ENCODE data around the gene ZMYND8. TPM values are rescaled to one million over a fixed set of nuclear protein-coding genes. Genes with fewer than 3 reads are reported as not detected.
"Not testable (repeated sequence)": the region's sequence is repeated elsewhere in the genome, so short reads cannot be mapped to it uniquely, and the experiment has no call there.

Gene ZMYND8
- total RNA-seq, 2 donors from 2014 or later = 22.6 to 27.5 TPM

- intact Hi-C loops (cut with DNase I) = no loop called here
- ATAC-seq = no peak
- no peak for DNase-seq
These were observed 168.0 kb downstream of the ZMYND8 start for GRCh38 chr20:47188540-47188939.

DNA sequence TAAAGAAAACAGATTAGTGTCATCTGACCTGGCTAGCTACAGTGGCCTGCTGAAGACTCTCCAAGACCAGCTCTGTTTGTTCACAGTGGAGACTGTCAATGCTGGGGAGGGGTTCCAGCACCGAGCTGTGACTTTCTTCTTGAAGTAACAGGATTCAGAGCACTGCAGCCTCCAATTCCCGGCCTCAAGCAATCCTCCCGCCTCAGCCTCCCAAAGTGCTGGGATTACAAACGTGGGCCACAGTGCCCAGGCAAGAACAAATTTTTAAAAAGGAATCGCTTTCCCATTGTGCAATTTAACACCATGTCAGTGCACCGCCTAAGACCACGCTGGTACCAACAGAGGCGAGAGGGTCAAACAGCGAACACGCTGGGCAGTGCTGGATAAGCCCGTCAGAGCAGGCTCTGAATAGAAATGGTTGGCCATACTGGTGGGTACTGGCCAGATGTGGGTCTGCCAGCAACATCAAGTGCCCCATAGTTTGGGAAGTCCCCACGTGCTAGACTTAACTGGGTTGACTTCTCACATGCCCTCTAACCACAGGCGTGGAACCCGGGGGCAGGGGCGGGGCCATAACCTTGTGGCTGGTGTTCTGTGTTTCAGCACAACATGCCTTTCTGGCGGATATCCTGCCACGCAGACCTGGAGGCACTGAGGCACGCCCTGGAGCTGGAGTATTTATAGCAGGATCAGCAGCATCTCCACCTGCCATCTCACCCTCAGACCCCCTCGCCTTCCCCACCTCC lies 168.9 kb downstream of the ZMYND8 start:
- intact Hi-C loops (cut with DNase I) = no loop called here
- ATAC-seq (no peak), DNase-seq (no peak)

- ATAC-seq = no peak
- intact Hi-C loops (cut with DNase I) = no loop called here
- no peak for DNase-seq
These were observed 173.1 kb downstream of the ZMYND8 start for GRCh38 chr20:47183367-47183766.

DNA sequence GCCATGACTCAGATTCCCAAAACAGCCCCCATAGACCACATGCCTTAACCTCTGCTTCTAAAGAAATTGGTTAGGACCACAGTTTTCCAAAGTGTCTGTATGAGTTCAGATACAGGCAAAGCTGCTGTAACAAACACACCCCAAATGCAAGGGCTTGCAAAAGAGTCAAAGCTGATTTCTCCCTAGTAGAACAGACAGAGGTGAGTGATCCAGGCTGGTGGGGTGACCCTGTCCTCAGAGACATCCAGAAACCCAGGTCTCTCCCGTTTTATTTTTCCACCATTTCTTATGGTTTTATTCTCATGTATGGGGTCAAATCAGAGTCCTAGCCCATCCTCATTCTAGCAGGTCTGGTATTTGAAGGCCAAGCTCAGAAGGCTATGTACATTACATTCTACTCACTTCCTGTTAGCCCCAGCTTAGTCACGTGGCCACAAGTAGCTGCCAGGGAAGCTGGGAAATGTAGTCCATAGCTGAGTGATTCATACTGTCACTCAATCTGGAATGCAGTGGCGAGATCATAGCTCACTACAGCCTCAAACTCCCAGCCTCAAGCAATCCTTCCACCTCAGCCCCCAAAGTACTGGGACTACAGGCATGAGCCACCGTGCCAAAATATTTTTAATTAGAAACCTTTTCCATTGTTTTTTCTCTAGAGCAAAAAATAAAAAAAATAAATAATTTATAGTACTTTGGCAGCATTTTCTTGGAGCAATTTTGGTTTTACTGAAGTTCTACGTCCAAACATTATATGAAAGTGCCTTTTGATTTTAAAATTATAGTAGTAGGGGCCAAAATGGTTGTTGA lies 175.2 kb downstream of the ZMYND8 start:
- DNase-seq (no peak), ATAC-seq (peak; percentile 34 to 76)
- intact Hi-C loops (cut with DNase I) = no loop called here

- intact Hi-C loops (cut with DNase I) = no loop called here
- no peak for DNase-seq
- no peak for ATAC-seq
These were observed 177.2 kb downstream of the ZMYND8 start for GRCh38 chr20:47179267-47179666.

- DNase-seq (no peak), ATAC-seq (no peak)
- intact Hi-C loops (cut with DNase I) = no loop called here
These were observed 177.6 kb downstream of the ZMYND8 start for GRCh38 chr20:47178851-47179250.

- ATAC-seq (no peak), DNase-seq (no peak)
- intact Hi-C loops (cut with DNase I) = no loop called here
These were observed 178.2 kb downstream of the ZMYND8 start for GRCh38 chr20:47178277-47178676.

DNA sequence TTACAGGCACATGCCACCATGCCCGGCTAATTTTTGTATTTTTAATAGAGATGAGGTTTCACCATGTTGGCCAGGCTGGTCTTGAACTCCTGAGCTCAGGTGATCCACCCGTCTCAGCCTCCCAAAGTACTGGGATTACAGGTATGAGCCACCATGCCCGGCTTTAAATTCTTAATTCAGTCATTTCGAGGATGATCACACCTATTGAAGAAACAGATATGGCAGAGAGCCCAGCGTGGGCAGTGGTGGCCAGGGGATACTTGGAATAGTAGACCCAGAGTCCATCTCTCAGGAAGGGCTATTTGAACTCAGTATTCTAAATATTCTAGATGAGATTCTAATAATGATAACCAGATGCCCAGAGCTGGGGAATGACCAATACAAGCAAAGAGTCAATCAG lies 180.3 kb downstream of the ZMYND8 start:
- intact Hi-C loops (cut with DNase I); DNase-seq; ATAC-seq: not testable (repeated sequence)

DNA sequence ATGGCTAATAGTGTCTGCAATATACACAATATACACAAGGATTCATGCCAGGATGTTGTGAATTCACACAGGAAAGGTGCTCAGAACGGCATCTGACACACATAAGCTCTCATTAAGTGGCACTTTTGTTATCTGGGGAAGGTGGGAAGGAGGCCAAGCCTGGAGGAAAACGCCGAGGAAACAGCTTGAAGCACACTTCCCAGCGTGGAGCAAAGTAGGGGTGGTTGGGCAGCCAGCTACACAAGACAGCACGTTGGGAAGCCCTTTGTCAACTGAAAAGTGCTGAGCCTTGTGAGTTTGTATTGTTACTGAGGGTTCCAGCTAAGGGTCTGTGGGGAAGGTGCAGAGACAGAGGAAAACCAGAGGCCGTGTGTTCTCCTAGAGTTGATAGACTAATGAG lies 181.0 kb downstream of the ZMYND8 start:
- ATAC-seq = peak; percentile 57 to 59
- intact Hi-C loops (cut with DNase I) = no loop called here
- DNase-seq = no peak

- ATAC-seq = no peak
These were observed 181.8 kb downstream of the ZMYND8 start for GRCh38 chr20:47174456-47175243.

DNA sequence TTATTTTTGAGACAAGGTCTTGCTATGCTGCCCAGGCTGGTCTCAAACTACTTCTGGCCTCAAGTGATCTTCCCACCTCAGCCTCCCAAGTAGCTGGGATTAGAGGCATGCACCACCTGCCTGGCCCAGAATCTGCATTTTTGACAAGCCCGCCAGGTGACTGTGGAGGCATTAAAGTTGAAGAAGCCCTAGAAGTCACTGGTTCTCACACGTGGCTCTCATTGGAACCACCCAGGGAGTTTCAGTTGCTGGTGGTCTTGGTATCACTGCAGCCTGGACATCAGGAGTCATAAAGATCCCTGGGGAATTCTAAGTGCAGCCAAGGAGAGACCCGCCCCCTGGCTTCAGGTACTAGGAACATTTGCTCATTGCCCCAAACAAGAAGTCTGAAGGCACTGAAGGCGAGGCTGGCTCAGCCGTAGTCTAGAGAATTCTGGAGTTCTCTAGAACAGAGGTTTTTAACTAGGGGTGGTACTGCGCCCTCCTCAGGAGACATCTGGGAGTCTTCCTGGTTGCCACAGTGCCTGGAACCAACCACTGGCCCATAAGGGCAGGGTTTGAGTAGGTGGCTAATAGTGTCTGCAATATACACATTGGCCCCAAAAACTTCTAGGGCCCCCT lies 182.8 kb downstream of the ZMYND8 start:
- intact Hi-C loops (cut with DNase I) = no loop called here
- ATAC-seq = no peak
- DNase-seq = no peak

More at GRCh38 chr20:47174456-47175243, 181.8 kb downstream of the ZMYND8 start:
- no peak for DNase-seq
- intact Hi-C loops (cut with DNase I) = no loop called here

GRCh38 chr20:47172579-47172978 lies 183.9 kb downstream of the ZMYND8 start:
- DNase-seq = no peak
- intact Hi-C loops (cut with DNase I) = no loop called here

GRCh38 chr20:47167846-47168245 lies 188.7 kb downstream of the ZMYND8 start:
- intact Hi-C loops (cut with DNase I) = no loop called here
- DNase-seq = no peak
- no peak for ATAC-seq

More at GRCh38 chr20:47172579-47172978, 183.9 kb downstream of the ZMYND8 start:
- ATAC-seq = no peak

- ATAC-seq (no peak), DNase-seq (no peak)
- intact Hi-C loops (cut with DNase I) = no loop called here
These were observed 191.1 kb downstream of the ZMYND8 start for GRCh38 chr20:47165376-47165865.

DNA sequence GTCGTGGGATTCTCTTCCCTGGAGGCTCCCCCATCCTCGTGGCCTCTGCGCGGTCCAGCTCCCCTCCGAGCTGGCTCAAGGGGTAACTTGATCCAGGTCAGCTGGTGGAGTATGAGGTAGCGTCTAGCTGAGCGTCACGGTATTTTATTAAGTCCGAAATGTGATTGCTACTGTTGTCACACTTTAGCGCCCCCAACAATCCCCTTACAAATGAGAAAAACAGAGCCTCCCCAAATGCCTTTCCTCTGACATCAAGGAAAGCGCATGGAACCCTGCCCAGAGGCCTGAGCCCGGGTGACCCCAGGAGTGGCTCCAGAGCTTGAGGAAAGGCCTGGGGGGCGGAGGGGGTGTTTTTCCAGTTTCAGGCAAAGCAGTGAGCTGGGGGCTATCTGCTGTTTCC lies 192.4 kb downstream of the ZMYND8 start:
- intact Hi-C loops (cut with DNase I) = no loop called here
- DNase-seq = no peak
- no peak for ATAC-seq

DNA sequence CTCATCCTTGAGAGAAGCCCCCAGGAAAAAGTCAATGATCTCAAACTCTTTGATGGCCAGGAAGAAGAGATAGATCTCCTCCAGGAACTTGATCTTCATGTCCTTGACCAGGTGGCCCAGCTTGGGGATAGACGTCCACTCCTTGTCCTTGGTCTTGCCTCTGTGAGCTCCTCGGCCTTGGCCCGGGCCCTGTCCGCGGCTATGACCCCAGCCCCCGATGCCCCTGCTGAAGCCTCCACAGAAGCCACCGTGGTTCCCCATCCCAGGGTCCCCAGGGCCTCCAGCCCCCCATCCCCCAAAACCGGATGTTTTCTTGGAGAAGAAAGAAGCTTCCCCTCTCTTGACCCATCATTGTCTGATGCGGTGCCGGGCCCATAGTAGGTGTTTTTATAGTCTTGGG lies 195.1 kb downstream of the ZMYND8 start:
- ATAC-seq (no peak), DNase-seq (no peak)
- intact Hi-C loops (cut with DNase I) = no loop called here

DNA sequence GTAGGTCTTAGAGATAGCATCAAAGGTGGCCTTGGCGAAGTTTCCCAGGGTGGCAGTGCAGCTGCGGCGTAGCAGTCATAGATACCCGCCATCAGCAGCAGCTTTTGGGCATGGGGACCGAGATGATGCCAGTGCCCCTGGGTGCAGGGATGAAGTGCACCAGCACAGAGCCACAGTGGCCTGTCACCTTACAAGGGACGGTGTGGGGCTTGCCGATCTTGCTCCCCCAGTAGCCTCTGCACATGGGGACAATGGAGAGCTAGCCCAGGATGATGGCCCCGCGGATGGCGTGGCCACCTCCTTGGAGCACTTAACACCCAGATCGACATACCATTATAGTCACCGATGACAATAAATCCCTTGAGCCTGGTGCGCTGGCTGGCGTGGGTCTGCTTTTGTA lies 195.5 kb downstream of the ZMYND8 start:
- DNase-seq = no peak
- intact Hi-C loops (cut with DNase I) = no loop called here

DNA sequence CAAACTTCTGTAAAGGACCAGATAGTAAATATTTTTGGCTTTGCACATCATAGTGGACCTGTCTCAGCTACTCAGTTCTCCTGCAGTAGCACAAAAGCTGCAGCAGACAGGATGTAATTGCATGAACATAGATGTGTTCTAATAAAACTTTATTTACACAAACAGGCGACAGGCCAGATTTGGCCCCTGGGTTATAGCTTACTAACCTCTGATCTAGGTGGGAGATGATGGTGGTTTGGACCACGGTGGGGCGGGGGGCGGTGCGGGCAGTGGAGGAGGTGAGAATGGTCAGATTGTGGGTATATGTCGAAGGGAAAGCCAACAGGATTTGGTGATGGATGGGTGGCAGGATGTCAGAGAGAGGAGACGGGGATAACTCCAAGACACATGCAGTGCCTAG lies 196.3 kb downstream of the ZMYND8 start:
- intact Hi-C loops (cut with DNase I) = no loop called here
- DNase-seq (no peak), ATAC-seq (no peak)

More for the DNA sequence above, 195.5 kb downstream of the ZMYND8 start:
- ATAC-seq = no peak

Measured in left cardiac atrium (tissue), 4 donors.